Prostate gland (tissue), 2 donors: ENCODE measurements around the gene MESP2. TPM values are rescaled to one million over a fixed set of nuclear protein-coding genes. Genes with fewer than 3 reads are reported as not detected.
A peak's percentile ranks its signal among the peaks of the same experiment; 100 is the strongest.

Experiments used
- DNase-seq: peaks from one replicate; pipeline ENCODE4 v3.0.0-alpha.2; 2019; ENCODE audit warnings: low spot score
- H3K27ac ChIP-seq, 2 donors: fragments of 200-600 bp; sonication (generic); 2 replicates each; pipeline ENCODE4 v1.5.1; 2017 to 2019
- H3K27me3 ChIP-seq: fragments of 200-600 bp; sonication (generic); replicated peaks from 2 replicates; pipeline ENCODE4 v1.5.1; 2019; ENCODE audit not compliant: insufficient read depth
- H3K36me3 ChIP-seq, 2 donors: fragments of 200-600 bp; sonication (generic); 1 replicate in 1 of 2; 2 replicates in 1 of 2; pipeline versions ENCODE4 v1.5.1 to v1.8.1; 2017 to 2019
- H3K4me1 ChIP-seq: fragments of 200-600 bp; sonication (generic); replicated peaks from 2 replicates; pipeline ENCODE4 v1.5.1; 2019
- H3K4me3 ChIP-seq, 2 donors: fragments of 200-600 bp; sonication (generic); 2 replicates each; pipeline ENCODE4 v1.5.1; 2017 to 2019
- H3K9me3 ChIP-seq: fragments of 200-600 bp; sonication (generic); 2 replicates; pipeline ENCODE4 v1.5.1; 2017
- CTCF ChIP-seq, 4 experiments: fragments of 200-600 bp in 2 of 4; fragments of 450-650 bp in 2 of 4; sonication (generic) in 2 of 4; IDR thresholded peaks; 1 replicate in 3 of 4; 2 replicates in 1 of 4; pipeline ENCODE4 v1.5.1; 2016 to 2019; ENCODE audit warnings: antibody characterized with exemption in 4 of 4, mild to moderate bottlenecking in 2 of 4, moderate library complexity in 2 of 4
- POLR2A ChIP-seq: fragments of 450-650 bp; IDR thresholded peaks from one replicate; pipeline ENCODE4 v1.6.1; 2016; ENCODE audit warnings: antibody characterized with exemption, mild to moderate bottlenecking
- POLR2AphosphoS5 ChIP-seq: sonication (generic); formaldehyde crosslinking; IDR thresholded peaks from one replicate; pipeline ENCODE4 v1.6.1; 2017; ENCODE audit warnings: antibody characterized with exemption
- WGBS: methylation state at CpG from one replicate; pipeline ENCODE4 v1.1.5; 2018; 5-methylcytosine and 5-hydroxymethylcytosine counted together
- intact Hi-C: fragments of 100-400 bp; cut with DNase I; formaldehyde crosslinking; loops from one replicate; pipeline ENCODE4 v1.14.2; 2022
- total RNA-seq, 2 donors: library from RNA; depleted of rRNA; stranded (reverse); fragments of >200 nt; gene quantifications; one replicate each; pipeline ENCODE4 v1.1.0, GENCODE V29; 2016

Gene MESP2
- total RNA-seq, 2 donors from 2014 or later = 1.4 TPM; not detected in 1

- peak overlapping the region; percentile 41 to 90 for H3K27ac ChIP-seq
These were observed 33.1 kb downstream of the MESP2 start for GRCh38 chr15:89809093-89809786.

DNA sequence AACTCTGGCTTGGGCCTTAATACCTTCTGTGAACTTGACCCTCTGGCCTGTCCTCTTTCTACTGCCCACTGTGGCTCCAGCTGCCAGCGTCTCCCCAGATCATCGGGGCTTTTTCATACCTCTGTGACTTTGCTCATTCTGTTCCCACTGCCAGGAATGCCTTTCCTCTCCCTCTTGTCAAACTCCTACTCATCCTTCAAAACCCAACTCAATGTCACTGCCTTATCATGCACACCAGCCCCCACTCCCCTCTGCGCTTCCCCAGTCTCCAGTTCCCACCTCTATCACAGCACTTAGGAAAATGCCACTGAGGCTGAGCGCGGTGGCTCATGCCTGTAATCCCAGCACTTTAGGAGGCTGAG, 33.6 kb downstream of the MESP2 start:
- WGBS = 97% methylated on average over 5 of the region's 5 CpGs
- Histone ChIP-seq H3K27ac (peak overlapping the region; percentile 41 to 90), H3K27me3 (no peaks in the 10 kb centered on the region), H3K4me1 (peaks cover 14% of the 10 kb centered on the region), H3K4me3 (no peak overlapping the region), H3K36me3 (no peaks in the 10 kb centered on the region), H3K9me3 (no peaks in the 10 kb centered on the region)
- TF ChIP-seq POLR2AphosphoS5 = no peak
- no peak for TF ChIP-seq CTCF (IDR thresholded peaks at IDR 0.05)
- no peak for TF ChIP-seq POLR2A
- intact Hi-C loops = no loop called here
- DNase-seq = no peak

More at GRCh38 chr15:89809093-89809786, 33.1 kb downstream of the MESP2 start:
- Histone ChIP-seq H3K36me3 (no peaks in the 10 kb centered on the region), H3K9me3 (no peaks in the 10 kb centered on the region), H3K4me1 (peaks cover 14% of the 10 kb centered on the region), H3K27me3 (no peaks in the 10 kb centered on the region), H3K4me3 (no peak overlapping the region)
- 55% methylated on average over 8 of the region's 8 CpGs for WGBS
- intact Hi-C loops = no loop called here
- DNase-seq = peak; percentile 50
- peak; percentile 46 for TF ChIP-seq POLR2AphosphoS5
- TF ChIP-seq POLR2A = no peak

DNA sequence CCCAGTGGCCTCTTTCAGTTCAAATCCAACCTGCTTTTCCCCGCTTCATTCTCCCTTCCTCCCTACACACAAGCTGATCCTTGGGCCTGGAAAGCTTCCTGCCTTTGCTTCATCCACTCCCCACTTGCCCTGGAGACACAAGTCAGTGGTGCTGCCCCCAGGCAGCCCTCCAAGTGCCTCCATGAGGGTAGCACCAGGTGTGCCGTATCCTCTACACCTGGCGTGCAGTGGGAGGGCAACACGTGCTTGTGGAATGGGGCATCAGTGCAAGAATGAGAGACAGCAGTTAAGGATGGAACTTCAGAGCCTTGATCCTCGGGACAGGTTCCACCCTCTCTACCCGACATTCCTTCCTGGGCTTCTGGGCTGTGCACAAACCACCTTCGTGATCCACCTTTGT, 34.7 kb downstream of the MESP2 start:
- Histone ChIP-seq H3K27me3 (no peaks in the 10 kb centered on the region), H3K4me1 (peaks cover 14% of the 10 kb centered on the region), H3K9me3 (no peaks in the 10 kb centered on the region), H3K27ac (peak overlapping the region; percentile 41 to 90), H3K36me3 (no peaks in the 10 kb centered on the region), H3K4me3 (no peak overlapping the region)
- no peak for TF ChIP-seq CTCF (IDR thresholded peaks at IDR 0.05)
- TF ChIP-seq POLR2AphosphoS5 = no peak
- no peak for TF ChIP-seq POLR2A
- DNase-seq = no peak
- intact Hi-C loops = no loop called here
- 94% methylated on average over 7 of the region's 7 CpGs for WGBS

DNA sequence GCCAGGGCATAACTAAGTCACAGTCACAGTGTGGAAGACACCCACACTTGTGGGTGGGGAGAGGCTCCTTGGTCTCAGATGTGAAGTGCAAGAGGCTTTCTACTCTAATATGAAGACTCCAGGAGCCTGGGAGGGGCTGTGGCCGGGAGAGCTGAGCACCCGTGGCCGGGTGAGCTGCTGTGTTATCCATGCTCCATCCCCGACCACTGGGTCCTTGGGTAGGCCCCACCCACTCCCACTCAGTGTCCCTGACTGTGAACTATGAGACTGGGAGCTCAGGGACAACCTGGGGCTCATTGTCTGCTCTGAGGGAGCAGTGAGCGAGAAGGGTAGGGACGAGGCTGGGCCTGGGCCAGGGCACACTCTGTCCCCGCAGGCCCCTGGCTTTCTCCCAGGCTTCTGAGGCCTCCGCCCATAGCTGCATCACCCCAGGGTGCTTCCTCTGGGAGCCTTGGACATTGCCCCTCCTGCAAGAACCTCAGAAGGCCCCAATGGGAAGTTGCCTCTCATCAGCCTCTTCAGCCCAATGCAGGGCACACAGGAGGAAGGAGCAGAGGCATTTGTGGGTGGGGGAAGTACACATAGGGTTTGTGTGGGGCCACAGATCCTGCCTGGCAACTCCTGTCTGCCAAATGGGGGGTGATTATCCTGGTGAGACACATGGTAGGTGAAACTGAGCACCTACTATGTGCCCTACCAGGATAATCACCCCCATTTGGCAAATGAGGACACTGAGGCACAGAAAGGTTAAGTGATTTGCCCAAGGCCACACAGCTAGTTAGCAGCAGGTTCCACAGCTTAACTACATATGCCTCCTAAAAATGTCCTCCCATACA, 36.1 kb downstream of the MESP2 start:
- Histone ChIP-seq H3K27ac (peak overlapping the region; percentile 79 to 90), H3K4me3 (peak overlapping the region in 1 of 2 donors; percentile 67), H3K36me3 (no peaks in the 10 kb centered on the region), H3K4me1 (peaks cover 14% of the 10 kb centered on the region), H3K9me3 (no peaks in the 10 kb centered on the region), H3K27me3 (no peaks in the 10 kb centered on the region)
- WGBS = 22% methylated on average over 8 of the region's 8 CpGs
- peak; percentile 87 for DNase-seq
- peak; percentile 81 for TF ChIP-seq POLR2AphosphoS5
- no peak for TF ChIP-seq CTCF (IDR thresholded peaks at IDR 0.05)
- intact Hi-C loops = no loop called here

GRCh38 chr15:89812847-89813320, 36.8 kb downstream of the MESP2 start:
- H3K4me3 ChIP-seq = peak overlapping the region in 1 of 2 donors; percentile 67
- 100% methylated on average over 3 of the region's 7 CpGs for WGBS
- H3K9me3 ChIP-seq = no peaks in the 10 kb centered on the region
- no peak for TF ChIP-seq POLR2AphosphoS5
- no peak for TF ChIP-seq CTCF (IDR thresholded peaks at IDR 0.05)
- no peak for TF ChIP-seq POLR2A
- H3K27me3 ChIP-seq = no peaks in the 10 kb centered on the region
- intact Hi-C loops = no loop called here
- peak overlapping the region; percentile 79 to 90 for H3K27ac ChIP-seq
- H3K4me1 ChIP-seq = peaks cover 14% of the 10 kb centered on the region
- H3K36me3 ChIP-seq = no peaks in the 10 kb centered on the region
- no peak for DNase-seq
